NT2/D1 (cell line): ENCODE data around the gene NR2C2AP.

Source experiments
- SUZ12 ChIP-seq: IDR thresholded peaks from 2 replicates; pipeline ENCODE4 v1.6.1; 2011; ENCODE audit not compliant: insufficient read length, insufficient read depth; ENCODE audit errors: extremely low read depth
- YY1 ChIP-seq: IDR thresholded peaks from 2 replicates; pipeline ENCODE4 v1.6.1; 2011; ENCODE audit not compliant: insufficient read length, insufficient read depth
- ZNF274 ChIP-seq: IDR thresholded peaks from 2 replicates; pipeline ENCODE4 v1.6.1; 2011; ENCODE audit warnings: mild to moderate bottlenecking, low read depth, low read length

GRCh38 chr19:19192078-19192882, 10.9 kb downstream of the NR2C2AP start, which contains the start of the genes BORCS8 and RFXANK:
- TF ChIP-seq ZNF274: no peak
- peak; percentile 48 for TF ChIP-seq YY1
- no peak for TF ChIP-seq SUZ12
